Activated naive CD4-positive, alpha-beta T cell treated with Interleukin-2 at 50 U/mL for 16 hours (primary cell): ENCODE measurements around the gene S100A7A.
"Not testable (repeated sequence)": the region's sequence is repeated elsewhere in the genome, so short reads cannot be mapped to it uniquely, and the experiment has no call there.

Experiments used
- DNase-seq: peaks from one replicate; pipeline ENCODE4 v3.0.0-alpha.2; 2020

S100A7A gene

DNA sequence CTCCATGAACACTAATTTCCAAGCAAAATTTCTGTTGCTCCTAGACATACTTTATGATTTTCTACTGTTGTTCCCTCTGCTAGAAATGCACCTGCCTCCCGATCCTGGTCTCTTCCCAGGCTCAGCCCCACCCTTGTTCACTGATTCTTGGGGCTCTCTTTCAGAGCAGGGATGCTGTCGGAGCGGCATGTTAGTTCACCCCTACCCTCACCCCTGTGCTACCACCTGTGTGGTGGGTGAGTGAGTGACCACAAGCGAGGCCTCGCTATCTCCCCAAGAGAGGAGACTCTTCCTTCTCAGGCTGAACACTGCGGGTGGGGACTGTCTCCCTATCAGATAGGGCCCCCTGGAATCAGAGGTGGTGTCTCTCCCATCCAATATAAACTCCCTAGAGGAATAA is 20.5 kb upstream of the S100A7A start:
- DNase-seq = no peak

DNA sequence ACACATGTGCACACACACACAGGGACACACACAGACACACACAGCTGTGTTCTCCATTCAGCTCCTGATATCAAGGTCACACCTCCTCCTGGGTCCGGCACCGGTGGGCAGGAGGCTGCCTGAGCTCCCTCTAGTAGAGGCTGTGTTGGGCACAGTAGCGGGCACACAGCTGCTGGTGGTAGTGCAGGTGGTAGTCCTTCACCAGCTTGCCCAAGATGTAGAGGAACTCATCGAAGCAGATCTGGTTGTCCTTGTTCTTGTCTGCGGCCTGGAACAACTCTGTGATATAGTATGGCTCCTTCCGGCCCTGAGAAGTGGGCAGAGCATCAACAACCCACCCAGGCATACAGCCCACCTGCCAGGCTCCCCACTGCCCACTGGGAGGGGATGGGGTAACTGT is 19.9 kb upstream of the S100A7A start:
- no peak for DNase-seq

DNA sequence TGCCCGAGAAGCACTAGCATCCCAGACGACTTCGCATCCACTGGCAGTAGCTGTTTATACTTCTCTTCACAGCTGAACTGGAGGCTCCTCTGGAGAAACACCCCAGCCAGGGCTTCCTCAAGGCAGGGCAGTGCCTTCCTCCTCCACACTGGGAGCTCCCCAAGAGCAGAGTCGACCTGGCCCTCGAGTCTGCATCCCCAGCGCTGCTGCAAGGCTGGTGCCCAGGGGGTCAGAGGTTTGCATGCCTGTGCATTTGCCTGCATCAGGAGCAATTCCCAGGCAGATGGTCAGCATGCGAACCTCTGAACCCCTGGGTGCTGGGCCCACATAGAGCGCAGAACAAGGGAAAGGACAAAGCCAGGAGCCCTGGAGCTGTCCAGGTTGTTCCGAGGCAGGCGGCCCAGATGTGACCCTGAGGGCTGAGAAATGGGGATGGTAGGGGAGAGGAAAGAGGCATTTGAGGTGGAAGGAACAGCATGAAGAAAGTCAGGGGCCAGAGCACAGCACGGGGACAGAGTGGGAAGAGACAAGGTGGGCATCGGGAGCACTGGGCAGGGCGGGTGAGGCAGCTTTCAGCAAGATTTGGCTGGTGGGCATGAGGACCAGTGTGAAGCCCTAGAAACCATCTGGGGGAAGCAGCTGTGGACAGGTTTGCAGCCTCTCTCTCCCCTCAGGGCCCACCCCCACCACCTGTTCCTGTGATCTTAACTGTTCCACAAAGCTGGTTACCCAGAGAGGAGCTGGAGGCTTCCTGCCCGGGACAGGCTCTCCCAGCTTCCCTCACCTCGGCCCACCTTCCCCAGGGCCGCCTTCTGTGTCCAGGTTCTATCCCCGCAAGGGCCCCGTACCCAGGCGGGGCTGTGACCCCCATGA is 19.0 kb upstream of the S100A7A start:
- no peak for DNase-seq

DNA sequence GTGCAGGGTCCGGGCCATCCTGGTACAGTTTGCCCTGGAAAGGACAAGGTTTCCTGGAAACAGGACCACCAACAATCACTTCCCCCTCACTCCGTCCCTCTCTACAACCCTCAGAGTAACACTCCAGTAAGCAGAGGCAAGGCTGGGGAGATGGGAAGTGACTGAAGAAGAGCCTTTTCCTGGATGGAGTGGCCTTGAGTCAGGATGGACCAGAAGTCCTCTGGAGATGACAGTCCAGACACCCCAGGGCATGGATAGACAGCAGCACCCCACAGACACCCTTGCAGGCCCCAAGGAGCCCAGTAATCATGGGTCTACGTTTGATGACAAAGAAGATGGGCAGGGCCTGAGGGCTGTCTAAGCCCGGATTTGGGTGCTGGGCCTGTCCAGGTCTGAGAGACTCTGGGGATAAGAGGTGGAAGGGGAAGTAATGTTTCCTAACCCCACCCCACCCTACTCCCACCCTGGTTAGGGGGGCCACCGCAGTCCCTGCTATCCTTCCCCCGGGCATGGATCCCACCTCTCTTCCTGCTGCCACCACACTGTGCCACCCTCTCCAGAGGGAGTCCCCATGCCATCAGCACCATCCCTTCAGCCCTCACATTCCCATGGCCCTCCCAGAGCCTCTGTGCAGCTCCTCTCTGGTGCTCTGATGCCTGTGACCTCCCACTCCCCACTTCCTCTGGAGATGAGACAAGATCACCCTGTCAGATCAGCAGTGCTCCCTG is 18.2 kb upstream of the S100A7A start:
- DNase-seq = no peak

DNA sequence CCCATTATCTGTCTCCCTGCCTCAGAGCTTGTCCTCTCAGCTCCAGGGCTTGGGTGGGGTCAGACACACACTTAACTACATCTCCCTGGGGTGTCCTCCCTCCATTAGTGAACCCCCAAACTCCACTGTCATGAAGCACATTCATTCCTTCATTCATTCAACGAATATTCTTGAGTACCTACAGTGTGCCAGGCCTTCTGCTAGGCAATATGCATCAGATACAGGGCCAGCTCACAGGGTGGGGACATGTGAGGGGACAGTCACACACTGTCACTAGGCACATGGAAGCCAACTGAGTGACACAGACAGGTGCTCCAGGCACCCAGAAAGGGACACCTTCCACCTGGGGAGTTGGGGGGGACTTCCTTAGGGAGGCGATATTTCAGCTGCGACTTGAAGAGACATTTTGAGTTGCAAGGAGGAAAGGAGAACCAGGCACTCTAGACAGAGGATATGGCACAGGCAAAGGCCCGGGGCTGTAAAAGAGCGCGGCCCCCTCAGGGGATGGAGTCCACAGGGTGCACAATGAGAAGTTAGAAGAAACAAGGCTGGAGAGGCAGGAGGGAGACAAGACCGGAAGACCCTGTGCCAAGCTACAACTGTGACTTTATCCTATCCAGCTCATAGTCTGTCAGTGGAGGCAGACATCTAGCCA is 16.8 kb upstream of the S100A7A start:
- DNase-seq = no peak

DNA sequence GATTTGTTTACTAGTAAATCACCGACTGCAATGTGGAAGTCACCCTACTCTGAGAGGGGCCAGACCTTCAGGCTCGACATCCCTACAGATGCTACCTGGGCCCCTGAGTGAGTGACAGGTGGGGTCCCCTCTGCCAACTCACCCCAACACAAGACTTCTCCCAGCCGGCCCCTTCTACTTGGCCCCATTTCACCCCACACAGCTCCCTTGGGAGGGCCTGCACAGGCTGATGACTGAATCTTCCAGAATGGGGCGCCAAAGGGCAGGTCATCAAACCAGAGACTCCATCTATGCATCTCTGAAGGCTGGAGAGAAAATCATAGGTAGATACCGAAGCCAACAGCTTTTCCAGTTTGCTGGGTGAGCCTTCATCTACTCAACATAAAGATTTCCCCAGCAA is 16.1 kb upstream of the S100A7A start:
- no peak for DNase-seq

DNA sequence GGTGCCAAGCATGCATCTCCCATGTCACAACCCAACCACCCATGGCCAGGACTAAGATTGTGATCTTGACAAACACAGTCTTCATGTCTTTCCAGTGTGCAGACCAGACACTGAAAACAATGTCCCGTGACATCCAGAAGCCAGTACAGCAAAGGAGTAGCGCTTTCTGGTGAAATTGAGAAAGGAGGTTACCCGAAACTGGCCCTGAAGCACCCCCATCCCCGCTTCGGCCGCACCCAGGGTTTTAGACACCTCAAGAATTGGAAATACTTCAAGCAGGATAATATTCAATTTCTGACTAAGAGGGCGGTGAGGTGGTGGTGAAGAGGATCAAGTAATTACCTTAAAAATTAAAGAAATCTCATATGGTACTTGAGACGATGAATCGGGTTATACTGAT is 14.9 kb upstream of the S100A7A start:
- DNase-seq = no peak

DNA sequence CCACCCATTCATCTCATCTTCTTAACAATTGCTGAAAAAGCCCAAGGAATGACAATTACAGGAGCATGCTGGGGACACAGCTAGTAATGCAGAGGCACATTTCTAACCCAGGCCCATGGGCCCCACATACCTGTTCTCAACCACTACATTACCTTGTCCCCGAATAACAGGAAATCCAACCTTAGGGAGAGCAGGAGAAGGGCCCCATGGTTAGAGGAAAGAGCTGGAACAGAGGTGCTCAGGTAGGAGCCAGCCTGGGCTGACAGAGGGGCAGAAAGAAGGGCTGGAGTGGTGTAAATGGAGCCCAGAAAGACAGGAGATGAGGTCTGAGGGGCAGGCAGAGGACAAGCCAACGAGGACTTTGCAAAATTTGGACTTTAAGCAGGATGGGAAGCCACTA is 14.1 kb upstream of the S100A7A start:
- DNase-seq = no peak

DNA sequence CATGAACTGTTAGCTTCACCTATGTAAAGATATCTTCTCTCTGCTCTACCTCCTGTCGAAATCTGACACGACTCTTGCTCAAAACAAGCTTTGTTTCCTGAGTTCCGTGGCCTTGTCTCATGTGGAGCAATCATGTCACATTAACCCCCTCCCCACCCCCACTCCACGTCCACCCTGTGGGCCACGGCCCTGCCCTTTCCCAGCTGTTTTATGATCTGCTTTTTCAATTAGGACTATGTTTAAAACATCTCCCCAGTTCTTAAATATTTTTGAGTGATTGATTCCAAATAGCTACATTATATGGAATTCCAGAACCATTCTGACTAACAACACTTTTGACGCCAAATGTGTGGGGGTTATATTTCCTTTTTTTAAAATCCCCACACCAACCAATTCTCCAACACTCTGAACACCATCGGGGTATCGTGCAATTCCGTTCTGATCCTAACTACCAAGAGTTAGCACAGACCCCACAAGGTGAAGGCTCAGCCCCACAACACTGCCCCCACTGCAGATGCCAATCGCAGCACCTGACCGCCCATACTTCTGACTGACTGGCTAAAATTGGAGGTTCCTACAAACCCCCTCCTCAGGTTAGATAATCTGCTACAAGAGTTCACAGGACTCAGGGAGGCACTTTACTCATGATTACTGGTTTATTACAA is 12.8 kb upstream of the S100A7A start:
- no peak for DNase-seq

DNA sequence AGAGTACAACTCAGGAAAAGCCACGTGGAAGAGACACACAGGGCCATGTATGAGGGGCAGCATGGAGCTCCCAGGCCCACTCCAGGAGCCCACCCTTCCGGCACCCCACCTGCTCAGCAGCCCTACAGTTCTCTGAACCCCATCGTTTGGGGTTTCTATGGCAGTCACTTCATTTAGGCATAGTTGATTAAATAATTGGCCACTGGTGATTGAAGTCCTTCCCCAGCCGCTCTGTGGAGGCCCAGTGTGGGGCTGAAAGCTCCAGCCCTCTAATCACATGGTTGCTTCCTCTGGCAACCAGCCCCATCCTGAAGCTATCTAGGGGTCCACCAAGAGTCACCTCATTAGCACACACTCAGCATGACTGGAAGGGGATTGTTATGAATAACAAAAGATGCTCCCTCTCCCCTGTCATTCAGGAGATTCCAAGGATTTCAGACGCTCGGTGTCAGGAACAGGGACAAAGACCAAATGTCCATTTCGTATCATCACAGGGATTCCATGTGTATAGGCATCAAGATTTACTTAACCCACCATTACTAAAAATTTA is 12.2 kb upstream of the S100A7A start:
- DNase-seq = no peak

DNA sequence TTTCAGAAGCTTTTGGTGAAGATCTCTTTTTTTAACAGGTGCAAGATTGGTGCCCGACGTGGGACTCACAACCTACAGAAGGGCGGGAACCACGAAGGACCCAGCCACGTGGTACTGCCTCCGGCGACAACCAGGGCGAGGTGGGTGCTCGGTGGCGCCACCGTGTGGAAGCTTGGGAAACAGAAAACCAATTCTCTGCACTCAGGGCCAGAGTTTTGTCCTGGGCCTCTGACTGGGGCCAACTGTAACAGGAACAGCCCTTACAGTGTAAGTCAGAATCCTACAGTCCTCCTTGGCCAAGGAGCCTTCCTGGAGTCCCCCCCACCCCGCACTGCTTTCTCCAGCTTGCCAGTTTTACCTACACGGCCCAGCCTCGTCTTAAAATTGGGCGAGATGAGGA is 11.6 kb upstream of the S100A7A start:
- peak; percentile 57 for DNase-seq

DNA sequence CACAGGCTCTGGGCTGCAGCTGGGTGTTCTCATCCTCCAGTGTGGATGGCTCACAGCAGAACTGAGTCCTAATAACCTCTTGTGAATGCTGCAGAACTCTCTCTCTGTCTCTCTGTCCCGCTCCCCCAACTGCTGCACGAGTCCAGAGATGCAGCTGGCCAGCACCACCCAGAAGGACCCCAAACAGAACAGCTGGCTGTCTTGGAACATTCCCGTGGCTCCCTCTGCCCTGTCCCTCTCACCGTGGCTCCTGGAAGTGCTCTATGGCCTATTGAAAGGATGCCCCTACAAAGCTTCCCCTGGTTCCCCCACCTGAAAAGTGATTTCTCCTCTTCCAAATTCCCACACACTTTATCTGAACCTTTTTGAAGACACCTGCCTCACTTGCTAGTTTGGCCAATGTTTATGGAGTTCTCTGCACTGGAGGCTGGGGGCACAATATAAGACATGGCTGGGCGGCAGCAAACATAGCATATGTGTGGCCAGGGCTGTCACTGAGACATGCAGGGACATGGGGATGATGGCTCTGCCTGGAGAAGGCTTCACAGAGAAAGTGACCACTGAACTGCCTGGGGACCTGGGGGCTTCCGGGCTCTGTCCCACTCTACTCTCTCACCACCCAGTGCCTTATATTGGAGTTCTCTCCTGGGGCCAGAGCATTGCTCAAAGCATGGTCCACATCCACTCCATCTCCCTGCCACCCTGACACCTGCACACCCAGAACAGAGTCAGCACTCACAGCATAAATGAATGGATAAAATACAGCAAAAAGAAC is 10.3 kb upstream of the S100A7A start:
- DNase-seq = not testable (repeated sequence)

DNA sequence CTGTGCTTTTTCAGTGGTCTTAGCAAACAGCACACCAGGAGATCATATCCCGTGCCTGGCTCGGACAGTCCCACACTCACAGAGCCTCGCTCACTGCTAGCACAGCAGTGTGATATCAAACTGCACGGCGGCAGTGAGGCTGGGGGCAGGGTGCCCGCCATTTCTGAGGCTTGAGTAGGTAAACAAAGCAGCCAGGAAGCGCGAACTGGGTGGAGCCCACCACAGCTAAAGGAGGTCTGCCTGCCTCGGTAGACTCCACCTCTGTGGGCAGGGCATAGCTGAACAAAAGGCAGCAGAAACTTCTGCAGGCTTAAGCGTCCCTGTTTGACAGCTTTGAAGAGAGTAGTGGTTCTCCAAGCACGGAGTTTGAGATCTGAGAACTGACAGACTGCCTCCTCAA is 9.0 kb upstream of the S100A7A start:
- DNase-seq = not testable (repeated sequence)

DNA sequence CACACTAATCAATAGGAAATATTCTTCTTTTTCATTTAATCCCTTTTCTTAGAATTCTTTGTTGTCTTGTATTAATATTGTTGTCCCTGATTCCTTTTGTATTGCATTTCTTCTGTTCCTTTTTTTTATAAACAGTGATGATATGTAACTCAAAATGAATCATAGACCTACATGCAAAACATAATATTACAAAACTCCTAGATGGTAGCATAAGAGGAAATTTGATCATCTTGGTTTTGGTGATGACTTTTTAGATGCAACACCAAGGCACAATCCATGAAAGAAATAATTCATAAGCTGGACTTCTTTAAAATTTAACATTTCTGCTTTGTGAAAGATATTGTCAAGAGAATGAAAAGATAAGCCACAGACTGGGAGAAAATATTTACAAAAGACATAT is 2.4 kb upstream of the S100A7A start:
- DNase-seq = not testable (repeated sequence)

DNA sequence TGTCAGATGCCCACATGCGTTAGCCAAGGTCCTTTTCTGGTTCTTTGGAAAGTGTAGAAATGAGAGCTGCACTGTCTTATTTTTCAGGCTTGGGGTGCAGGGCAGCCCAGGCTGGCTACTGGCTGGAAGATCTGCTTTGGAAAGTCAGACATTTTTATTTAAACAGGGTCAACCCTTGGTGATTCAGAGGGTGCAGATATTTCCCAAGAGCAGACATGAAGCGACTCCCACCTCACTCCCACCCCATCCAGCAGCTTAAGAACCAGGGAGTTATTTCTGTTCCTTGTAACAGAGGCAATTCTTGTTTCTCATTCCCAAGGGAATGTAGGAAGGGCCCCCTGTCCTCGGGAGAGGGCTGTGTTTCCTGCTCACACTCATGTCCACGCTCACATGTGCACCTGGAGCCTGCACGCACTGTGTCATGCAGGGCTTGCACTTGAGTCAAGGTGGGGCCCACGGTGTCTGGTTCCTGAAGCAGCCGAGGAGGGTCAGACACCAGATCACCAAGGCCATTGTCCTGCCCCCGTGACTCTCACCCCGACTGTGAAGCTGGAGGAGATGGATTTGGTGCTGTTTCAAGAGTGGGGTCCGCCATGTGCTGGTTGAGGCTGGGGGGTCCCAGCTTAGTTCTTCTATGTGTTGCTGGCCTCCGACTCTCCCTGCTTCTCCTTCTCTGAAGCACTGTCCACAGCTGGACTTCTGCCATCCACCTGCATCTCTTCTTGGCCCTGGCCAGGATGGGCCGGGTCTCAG is 992 bp downstream of the S100A7A start:
- no peak for DNase-seq

DNA sequence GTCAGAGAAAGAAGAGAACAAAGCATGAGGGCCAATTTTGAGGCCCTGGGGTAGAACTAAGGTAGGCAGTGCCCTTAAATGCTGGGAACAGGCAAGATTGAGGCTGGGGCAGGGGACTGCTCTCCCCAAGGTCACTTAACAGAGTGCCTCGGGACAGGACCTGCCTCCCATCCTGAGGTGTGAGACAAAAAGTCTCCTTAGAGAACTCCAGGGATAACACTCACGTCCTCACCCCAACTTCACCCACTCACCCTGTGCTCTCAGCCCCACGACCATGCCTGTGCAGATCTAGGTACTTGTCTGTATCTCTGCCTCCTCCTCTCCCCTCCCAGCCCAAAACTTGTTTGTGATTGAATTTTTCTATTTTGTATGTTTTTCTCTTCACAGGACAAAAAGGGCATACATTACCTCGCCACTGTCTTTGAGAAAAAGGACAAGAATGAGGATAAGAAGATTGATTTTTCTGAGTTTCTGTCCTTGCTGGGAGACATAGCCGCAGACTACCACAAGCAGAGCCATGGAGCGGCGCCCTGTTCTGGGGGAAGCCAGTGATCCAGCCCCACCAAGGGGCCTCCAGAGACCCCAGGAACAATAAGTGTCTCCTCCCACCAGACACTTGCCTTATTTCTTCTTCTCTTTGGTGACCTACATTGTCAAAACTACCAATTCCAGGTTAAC is 2.6 kb downstream of the S100A7A start:
- DNase-seq = not testable (repeated sequence)

DNA sequence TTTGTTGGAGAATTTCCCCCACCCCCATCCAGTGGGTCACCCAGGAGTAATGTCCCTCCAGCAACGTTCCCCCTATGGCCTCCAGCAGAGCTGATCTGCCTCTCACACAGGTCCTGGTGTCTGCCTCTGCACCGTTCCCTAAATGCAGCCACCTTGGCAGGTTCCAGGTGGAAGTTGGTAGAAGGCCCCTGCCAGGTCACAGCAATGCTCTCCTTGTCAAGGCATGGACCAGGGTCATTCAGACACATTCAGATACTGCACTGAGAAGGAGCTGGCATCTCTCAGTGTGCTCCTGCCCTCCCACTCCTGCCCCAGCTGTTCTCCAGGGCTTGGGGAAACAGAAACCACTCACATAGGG is 3.1 kb downstream of the S100A7A start:
- DNase-seq = not testable (repeated sequence)

DNA sequence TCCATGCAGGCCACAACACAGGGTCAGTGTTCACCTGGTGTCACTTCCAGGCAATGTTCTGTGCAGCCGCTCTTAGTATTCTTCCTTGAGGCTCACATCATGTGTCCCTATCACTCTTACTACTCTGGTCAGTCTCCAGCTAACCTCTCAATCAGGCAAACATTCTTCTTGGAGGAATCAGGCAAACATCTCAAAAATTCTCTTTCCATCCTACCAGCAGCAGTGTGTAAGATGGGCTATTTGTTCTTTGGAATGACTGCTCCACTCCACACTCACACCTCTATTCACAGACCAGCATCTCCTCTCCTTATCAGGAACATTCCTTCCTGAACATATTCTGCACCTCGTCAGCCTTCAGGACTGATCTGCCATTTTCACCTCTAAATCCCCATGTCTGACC is 4.0 kb downstream of the S100A7A start:
- no peak for DNase-seq

DNA sequence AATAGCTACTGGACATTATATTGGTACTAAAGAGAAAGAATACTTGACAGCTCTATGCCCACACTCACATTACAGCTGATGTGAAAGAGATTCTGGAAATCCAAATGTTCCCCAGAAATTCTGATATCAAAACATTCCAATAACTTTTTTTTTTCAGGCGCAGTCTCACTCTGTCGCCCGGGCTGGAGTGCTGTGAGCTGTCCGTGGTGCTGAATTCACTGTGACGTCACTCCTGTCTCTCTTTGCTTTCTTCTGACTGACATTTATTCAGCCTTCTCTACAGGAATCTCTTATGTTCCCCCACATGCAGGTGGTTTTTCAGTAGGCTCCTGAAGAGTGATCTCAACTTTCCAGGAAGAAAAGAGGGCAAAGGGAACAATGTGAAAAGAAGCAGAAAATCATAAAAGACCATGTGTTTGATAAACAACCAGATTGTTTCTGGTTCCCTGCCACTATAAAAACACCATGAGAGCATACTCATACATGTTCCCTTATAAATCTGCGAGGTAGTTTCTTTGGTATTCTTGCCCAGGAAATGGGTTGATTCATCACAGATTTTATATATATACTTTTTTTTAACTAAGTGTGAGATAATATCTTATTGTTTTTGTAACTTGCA is 6.2 kb downstream of the S100A7A start:
- DNase-seq = peak; percentile 66

DNA sequence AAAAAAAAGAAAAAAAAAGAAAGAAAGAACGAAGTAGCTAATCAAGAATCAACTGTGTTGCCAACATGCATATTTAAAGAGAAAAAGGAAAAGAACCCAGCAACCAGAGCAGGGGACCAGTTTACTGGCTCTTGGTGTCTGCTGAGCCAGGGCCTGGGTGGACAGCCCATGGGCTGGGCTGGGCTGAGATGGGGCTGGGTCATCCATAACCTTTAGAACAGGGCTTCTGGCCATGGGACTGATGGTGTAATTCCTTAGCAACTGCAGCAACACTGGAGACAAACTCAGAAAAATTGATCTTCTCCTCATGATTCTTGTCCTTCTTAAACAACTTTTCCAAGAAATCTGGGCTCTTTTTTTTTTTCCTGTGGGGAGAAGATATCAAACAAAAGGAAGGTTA is 10.5 kb downstream of the S100A7A start:
- no peak for DNase-seq
